Esophagus squamous epithelium (tissue), 4 donors: ENCODE results near the gene TRIM29.

Source experiments
- CTCF ChIP-seq, 6 experiments: fragments of 450-650 bp in 4 of 6; fragments of 200-600 bp in 2 of 6; sonication (generic) in 2 of 6; IDR thresholded peaks; one replicate each; pipeline ENCODE4 v1.5.1; 2016 to 2019; ENCODE audit warnings: antibody characterized with exemption in 6 of 6, mild to moderate bottlenecking in 4 of 6, moderate library complexity in 4 of 6
- POLR2A ChIP-seq, 4 donors: fragments of 450-650 bp; IDR thresholded peaks; one replicate each; pipeline ENCODE4 v1.6.1; 2017; ENCODE audit warnings: antibody characterized with exemption in 4 of 4, mild to moderate bottlenecking in 4 of 4, moderate library complexity in 3 of 4

- TF ChIP-seq POLR2A (IDR thresholded peaks at IDR 0.05): no peak
- no peak for TF ChIP-seq CTCF (IDR thresholded peaks at IDR 0.05)
Observed at GRCh38 chr11:120107692-120108091, 30.2 kb downstream of the TRIM29 start.
